CD4-positive, alpha-beta T cell treated with Interleukin-15 for 1 hour (primary cell): ENCODE measurements around the gene PTPN3.
"Not testable (repeated sequence)": the region's sequence is repeated elsewhere in the genome, so short reads cannot be mapped to it uniquely, and the experiment has no call there.

Experiments
- DNase-seq: peaks from one replicate; pipeline ENCODE4 v3.0.0-alpha.2; 2020

The PTPN3 gene, protein sequence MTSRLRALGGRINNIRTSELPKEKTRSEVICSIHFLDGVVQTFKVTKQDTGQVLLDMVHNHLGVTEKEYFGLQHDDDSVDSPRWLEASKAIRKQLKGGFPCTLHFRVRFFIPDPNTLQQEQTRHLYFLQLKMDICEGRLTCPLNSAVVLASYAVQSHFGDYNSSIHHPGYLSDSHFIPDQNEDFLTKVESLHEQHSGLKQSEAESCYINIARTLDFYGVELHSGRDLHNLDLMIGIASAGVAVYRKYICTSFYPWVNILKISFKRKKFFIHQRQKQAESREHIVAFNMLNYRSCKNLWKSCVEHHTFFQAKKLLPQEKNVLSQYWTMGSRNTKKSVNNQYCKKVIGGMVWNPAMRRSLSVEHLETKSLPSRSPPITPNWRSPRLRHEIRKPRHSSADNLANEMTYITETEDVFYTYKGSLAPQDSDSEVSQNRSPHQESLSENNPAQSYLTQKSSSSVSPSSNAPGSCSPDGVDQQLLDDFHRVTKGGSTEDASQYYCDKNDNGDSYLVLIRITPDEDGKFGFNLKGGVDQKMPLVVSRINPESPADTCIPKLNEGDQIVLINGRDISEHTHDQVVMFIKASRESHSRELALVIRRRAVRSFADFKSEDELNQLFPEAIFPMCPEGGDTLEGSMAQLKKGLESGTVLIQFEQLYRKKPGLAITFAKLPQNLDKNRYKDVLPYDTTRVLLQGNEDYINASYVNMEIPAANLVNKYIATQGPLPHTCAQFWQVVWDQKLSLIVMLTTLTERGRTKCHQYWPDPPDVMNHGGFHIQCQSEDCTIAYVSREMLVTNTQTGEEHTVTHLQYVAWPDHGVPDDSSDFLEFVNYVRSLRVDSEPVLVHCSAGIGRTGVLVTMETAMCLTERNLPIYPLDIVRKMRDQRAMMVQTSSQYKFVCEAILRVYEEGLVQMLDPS

DNA sequence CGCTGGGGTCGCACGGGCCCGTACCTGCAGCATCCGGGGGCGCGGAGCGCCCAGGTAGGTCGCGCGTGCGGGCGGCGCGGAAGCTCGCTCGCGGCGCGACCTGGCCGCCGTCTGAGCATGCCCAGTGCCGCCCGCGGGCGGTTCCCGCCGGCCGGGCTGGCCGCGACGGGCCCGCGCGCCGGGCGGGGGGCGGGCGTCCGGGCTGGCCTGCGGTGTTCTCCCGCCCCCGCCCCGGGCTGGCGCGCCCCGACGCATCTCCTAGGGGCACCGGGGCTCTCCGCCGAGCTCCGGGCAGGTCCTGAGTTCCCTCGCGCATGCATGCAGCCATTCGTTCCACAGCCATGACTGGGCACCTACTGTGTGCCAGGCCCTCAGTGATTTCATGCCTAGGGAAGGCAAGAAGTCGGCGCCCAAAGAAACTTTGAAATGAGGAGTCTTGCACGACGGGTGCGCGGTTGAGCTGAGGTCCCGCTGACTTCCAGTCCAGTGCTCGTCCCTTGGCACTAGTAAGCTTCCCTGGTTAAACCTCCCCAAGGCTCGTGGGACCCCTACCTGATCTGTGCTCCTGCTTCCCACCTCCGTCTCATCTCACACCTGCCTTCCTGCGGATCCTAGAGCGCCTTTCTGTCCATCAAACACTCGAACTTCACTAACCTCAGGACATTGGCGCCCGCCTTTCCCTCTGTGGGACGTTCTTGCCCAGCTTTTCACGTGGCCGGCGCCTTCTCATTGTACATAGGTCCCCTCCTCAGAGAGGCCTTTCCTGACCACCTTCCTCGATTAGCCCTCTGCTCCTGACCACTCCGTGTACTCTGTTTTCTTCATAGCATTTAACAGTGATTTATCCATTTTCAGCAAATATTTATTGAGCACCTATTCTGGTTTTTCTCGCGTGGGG lies at the start of gene PTPN3:
TSS of gene PTPN3 (minus strand) at position 113 of the 898 bp plus-strand sequence. CDS start 34,873 bp downstream, outside the sequence.
- DNase-seq, result no peak

DNA sequence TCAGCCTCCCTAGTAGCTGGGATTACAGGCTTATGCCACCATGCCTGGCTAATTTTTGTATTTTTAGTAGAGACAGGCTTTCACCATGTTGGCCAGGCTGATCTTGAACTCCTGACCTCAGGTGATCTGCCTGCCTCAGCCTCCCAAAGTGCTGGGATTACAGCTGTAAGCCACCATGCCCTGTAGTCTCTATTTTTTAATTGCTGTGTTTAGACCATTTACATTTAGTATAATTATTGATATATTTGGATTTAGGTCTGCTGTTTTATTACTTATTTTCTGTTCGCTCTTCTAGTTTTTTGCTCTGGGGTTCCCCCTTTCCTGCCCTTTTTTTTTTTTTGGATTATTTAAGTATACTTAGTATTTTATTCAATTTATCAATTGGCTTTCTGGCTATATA lies 46.8 kb upstream of the PTPN3 start:
- not testable (repeated sequence) for DNase-seq

DNA sequence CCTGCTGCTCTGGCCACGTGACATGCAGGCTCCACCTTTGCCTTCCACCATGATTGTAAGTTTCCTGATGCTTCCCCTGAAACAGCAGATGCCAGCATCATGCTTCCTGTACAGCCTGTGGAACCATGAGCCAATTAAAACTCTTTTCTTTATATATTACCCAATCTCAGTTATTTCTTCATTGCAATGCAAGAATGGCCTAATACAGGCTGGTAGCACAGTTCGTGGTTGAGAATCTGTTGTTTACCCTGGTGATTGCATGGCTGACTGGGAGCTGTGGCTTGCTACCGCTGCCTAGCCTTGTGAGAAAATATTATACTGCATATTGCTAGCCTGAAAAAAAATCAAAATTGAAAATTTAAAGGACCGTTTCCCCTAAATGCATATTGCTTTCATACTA lies 44.8 kb upstream of the PTPN3 start:
- DNase-seq, result no peak

DNA sequence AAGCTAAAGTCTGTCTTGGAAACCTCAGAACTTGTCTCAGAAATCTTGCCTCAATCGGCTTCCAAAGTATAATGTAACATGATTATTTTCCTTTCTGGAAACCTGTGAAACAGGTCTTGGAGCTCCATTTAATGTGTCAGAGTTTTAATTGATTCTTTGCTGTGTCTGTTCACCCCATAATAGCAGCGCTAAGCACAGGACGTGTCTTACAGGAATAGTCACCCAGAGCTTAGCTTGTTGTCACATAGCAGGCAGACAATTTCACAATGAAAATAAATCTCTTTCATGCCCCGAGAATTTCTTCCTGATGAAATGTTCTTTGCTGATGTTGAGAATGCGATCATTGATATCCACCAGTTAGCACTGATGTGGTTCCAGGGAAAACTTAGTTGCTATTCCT lies 40.2 kb upstream of the PTPN3 start:
- DNase-seq, result no peak

DNA sequence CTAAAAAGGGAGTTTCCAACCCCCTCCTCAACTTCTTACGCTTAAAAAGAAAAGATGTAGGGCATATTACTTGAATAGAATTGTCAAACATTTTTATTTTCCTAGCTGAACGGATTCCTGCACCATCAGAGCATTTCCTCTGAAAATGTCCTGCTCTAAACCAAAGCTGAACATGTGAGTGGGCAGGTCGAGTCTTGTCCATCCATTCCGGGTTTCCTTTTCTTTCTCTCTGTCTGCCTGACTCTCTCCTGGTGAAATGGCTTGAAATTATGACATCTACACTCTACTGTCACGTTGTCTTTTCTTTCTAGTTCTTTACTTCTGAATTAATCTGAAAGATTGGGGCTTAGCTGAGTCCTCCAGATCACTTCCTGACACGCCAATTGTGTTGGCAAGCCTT lies 39.2 kb upstream of the PTPN3 start:
- DNase-seq, result no peak

DNA sequence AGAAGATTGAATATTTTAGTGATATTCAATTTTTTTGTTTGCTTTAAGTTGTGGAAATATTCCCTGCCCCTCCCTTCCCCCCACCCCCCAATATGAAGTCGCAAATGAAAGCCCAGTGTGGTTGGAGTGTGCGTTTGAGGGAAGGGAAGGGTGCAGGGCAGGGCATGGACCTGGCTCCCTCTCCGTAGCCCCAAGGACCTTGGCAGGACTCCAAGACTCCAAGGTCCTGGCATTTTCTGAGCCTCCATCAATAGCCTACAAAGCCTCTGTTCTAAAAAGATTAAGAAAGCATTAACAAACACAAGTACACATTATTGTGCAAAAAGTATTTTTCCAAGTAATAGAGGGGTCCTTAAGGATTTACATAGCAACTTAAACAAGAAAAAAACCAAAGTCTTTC lies 38.8 kb upstream of the PTPN3 start:
- no peak for DNase-seq

DNA sequence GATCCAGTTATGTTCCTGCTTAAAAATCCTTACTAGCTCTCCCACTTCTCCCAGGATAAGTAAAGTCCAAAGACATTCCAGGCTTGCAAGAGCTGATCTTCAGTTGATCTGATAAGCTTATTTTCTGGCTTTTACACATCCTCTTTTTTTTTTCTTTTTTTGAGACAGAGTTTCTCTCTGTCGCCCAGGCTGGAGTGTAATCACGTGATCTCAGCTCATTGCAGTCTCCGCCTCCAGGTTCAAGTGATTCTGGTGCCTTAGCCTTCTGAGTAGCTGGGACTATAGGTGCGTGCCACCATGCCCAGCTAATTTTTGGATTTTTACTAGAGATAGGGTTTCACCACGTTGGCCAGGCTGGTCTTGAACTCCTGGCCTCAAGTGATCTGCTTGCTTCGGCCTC lies 37.3 kb upstream of the PTPN3 start:
- DNase-seq, result no peak

DNA sequence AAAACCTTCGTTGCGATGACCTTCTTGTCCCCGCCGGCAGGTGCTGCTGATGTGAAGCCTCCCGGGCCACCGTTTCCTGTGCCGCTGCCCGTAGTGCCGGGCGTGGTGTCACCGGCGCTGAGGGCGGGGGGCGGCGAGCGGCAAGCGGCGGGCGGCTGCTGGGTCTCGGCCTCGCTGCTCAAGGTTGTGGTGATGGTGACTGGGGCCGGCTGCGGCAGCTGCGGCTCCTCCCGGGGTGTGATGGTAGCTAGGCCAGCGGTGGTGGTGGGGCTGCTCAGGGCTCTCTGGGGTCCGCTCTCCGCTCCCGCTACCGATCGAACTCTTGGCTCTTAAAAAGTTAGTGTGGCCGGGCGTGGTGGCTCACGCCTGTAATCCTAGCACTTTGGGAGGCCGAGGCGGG lies 36.0 kb upstream of the PTPN3 start:
- no peak for DNase-seq

DNA sequence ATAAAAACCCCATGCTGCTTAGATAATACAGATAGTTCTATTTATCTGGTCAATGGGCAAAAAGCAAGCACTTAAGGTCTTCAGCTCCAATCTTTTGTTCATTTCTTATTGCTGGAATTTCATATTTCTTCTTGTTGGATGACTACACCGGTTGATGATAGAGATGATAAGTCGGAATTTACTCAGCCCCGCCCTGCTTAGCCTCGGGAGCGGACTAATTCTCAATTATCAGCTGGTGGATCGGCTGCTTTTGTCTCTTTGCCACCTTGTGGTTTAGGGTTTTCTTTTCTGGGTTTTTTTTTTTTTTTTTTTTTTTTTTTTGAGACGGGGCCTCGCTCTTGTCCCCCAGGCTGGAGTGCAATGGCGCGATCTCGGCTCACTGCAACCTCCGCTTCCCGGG lies 34.5 kb upstream of the PTPN3 start:
- DNase-seq, result not testable (repeated sequence)

DNA sequence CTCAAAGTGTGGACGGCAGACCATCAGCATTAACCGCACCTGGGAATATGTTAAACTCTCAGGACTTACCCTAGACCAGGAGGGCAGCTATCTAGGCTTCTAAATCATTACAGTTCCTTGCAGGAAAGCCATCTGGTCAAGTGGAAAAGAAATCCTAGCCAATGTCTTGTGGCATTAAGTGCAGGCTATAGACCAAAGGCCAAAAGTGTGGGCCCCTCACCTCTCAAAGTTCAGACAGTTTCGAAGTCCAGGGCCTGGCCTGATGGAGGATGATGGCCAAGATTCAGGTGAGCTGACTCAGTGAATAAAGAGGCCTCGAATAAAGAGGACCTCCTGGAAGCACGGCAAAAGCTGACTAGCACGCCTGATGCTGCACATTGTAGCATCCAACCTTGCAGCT lies 24.0 kb upstream of the PTPN3 start:
- DNase-seq, result no peak

DNA sequence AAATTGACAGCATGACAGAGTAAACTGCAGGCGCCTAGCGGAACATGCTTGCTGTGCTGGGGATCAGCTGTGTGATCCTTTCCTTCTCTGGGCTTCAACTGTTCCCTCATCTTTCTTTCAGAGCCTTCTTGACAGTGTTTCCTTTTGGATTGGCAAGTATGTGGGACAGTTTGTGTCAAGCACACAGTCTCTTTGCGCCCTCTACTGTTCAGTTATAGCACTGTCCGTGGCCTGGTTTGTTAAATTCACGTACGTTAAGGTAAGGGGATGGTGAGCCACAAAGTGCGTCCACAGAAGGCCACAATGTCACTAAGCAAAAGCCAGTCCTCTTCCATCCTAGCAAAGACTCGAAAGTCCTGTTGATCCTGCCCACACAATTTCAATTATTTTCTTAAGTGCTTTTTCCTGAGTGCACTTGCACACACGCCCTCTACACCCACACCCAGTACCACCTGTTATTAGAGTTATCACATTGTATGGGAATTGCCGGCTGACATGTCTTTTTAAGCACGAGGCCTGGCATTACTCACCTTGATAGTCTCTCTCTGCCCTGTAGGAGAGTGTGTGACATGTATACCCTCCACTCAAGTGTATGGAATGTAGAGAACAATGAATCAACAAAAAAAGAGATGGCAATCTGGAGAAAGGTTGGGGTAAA lies 22.5 kb upstream of the PTPN3 start:
- DNase-seq, result no peak

DNA sequence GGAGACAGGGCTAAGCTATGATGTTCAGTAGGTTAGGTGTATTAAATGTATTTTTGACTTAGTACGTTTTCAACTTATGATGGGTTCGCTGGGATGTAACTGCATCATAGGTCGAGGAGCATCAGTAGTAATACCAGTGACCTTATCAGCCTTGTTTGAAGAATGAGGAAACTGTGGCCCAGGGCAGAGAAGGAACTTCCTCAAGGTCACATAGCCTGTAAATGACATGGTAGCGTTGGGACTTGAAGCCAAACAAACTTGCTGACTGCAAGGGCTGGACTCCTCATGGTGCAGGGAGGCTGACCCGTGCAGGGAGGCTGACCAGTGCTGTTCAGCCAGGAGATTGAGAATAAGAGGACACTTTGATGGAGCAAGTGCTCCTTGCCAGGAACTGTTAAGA lies 21.3 kb upstream of the PTPN3 start:
- no peak for DNase-seq

DNA sequence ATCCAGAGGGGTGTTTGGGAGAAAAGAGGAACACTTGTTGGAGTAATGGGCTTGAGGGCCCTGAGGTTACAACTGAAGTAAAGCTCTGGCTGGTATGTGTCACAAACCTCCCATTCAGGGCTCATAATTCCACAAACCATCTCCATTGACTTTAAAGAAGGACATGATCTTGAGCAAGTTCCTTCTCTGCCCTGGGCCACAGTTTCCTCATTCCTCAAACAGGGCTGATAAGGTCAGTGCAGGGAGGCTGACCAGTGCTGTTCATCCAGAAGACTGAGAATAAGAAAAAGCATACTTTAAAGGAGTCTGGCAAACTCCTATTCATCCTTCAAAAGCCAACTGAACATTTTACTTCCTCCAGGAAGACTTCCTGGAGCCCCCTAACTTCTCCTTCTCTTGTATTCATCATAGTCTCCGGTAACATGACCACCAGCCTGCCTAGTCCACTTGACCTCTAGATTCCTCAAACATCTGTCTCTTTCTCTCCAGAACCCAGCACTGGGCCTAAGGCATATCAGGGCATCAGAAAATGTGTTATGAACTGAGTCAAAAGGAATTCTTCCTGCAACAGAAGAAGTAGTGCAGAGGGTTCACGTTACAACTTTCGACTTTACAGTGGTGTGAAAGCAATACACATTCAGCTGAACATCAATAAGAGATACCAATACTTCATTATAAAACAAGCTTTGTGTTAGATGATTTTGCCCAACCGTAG lies 20.7 kb upstream of the PTPN3 start:
- DNase-seq, result no peak

DNA sequence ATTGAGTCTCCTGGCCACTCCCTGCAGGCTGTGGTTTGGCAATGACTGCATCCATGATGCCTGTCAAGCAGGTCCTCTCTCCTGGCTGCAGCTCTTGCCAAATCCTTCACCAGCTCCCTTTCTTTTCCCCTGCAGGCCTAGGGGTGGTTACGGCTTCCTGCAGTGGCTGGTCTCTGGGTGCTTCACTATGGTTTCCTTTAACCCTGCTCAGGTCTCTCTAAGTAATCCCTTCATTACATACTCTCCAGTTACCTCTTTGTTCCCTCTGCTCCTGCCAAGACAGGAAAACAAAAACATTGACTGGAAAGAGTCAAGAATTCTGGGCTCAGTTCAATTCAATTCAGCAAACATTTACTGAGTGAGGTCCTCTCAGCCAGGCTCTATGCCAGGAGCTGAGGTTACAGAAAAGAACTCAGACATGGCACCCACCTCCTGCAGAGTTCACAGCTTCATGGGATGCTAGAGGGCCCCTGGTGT lies 19.8 kb upstream of the PTPN3 start:
- DNase-seq, result no peak

DNA sequence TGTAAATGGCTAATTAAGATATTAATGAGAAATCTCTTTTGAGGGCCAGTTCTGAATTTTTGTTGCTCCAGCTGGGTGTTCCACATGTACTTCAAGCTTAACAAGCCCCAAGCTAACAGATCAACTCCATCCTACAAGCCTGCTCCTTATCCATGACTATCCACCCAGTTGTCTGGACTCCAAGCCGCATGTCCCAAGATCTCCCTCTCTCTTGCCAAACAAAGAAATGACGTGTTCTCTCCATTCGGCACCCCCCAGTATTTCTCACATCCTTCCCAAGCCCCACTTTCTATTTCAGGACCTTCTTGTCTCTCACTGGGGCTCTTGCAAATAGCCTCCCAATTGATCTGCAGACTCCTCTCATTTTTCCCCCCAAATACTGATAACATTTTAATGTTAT lies 15.8 kb upstream of the PTPN3 start:
- DNase-seq, result no peak

DNA sequence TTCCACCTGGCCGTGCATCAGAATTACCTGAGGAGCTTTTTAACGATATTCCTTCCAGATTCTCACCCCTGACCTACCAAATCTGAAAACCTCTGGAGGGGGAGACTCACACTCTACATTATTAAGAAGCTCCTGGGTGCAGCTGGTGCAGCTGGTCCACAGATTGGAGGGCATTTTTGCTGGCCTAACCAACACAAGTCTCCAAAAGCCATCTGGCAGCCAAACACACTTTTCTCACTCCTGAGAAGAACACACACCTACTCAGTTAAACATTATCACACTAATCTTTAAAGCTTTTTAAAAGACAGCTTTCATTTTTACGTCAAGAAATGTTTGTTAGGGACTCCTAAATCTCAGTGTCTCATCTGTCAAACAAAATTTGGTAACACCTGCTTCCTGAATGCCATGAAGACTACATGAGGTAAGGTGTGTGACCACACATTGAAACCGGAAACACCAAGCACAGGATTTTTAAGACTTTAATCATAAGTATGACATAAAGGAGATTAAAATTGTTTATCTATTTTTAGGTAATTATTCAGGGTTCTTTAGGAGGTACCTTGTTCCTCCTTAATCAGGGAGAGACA lies 14.2 kb upstream of the PTPN3 start:
- no peak for DNase-seq

DNA sequence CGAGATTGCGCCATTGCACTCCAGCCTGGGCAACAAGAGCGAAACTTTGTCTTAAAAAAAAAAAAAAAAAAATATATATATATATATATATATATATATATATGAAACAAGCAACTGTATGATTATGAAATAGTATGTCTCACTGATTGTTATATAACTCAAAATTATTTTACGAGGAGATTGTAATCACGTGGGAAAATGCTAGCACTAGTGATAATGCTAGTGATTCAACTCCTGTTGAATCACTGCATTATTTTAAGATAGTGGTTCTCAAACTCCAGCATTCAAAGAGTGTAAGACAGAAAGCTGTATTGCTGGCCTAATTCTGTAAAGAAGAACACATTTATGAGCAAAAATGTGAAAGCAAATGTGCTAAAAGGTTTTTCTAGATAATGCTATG lies 12.4 kb upstream of the PTPN3 start:
- DNase-seq, result no peak

DNA sequence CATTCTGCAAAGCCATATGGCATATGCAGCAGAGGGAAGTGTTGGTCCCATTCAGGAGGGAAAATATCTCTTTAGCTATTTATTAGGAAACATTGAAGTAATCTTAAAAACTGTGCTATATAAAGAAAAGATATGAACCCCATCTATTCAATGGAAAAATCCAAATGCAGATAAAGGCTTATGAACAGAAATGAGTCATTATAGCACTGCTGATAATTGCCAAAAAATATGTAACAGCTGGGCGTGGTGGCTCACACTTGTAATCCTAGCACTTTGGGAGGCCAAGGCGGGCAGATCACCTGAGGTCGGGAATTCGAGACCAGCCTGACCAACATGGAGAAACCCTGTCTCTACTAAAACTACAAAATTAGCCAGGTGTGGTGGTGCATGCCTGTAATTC lies 11.9 kb upstream of the PTPN3 start:
- DNase-seq, result not testable (repeated sequence)

DNA sequence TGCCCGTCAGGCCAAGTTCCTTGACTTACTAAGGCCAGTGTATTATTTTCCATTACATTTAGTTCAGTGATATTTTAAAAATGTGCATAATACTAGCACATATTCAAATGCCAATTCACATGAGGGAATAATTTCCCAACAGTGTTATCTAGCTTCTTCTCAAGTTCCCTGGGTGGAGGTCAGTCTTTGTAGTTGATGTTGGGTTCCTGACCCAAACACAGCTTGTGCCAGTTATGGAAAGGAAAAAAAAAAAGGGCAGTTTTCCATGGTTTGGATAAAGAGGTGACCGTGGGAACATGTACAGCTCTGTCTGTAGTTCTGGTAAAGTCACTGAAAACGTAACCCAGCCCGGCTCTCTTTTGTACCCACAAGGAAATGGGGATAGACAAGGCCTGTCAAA lies 11.5 kb upstream of the PTPN3 start:
- no peak for DNase-seq

DNA sequence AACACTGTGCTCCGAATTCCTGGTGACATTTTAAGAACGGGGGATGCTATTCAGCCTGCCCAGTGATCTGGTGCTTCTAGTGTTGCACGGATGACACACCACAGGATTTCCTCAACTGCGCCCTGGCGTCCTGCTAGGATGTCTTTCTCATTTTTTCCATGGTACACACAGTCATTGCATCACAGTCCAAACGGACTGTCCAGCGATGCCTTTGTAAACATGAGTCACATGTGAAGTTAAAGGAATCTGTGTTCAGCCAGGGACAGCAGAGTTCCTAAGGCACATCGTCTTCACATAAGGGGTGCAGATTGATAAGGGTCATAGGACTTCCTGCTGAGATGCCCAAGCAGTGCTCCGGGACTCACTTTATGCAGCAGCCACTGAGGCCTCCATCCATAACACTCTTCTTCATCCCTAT lies 9.3 kb upstream of the PTPN3 start:
- DNase-seq, result no peak

DNA sequence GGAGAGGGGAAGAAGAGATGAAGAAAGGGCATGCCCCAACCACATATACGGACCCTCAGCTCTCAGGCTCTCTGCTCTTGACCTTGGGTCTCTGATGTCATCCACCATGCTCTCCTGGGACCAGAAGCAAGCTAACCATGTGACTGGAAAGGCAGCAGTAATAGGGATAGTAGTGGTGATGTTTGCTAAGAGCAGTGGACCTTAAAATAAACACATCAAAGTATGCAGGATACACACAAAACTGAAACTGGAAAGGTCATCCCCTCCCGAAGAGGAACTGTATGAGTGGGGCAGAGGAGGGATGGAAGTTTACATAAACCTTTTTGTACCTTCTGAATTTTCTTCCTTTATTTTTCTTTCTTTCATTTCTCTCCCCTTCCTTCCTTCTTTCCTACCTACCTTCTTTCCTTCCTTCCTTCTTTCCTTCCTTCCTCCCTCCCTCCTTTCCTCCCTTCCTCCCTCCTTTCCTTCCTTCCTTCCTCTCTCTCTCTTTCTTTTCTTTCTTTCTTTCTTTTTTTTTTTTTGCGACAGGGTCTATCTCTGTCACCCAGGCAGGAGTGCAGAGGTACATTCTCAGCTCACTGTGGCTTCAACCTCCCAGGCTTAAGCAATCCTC lies 8.1 kb upstream of the PTPN3 start:
- DNase-seq, result no peak
